Retinal pigment epithelial cell (primary cell): ENCODE data around the gene RAB3IL1.
"Not testable (repeated sequence)": the region's sequence is repeated elsewhere in the genome, so short reads cannot be mapped to it uniquely, and the experiment has no call there.

Source experiments
- DNase-seq: peaks from one replicate; pipeline ENCODE4 v3.0.0-alpha.2; 2010; ENCODE audit warnings: low read depth
- H3K4me3 ChIP-seq: 2 replicates; pipeline ENCODE4 v1.5.1; 2011; ENCODE audit warnings: mild to moderate bottlenecking, low read length, control low read depth, moderate library complexity
- TF ChIP-seq, protein P1 (sequence below): conservative IDR thresholded peaks from 2 replicates; pipeline ENCODE4 v1.5.1; 2011; ENCODE audit warnings: low read depth, low read length, control low read depth, inconsistent platforms

RAB3IL1 gene, protein sequence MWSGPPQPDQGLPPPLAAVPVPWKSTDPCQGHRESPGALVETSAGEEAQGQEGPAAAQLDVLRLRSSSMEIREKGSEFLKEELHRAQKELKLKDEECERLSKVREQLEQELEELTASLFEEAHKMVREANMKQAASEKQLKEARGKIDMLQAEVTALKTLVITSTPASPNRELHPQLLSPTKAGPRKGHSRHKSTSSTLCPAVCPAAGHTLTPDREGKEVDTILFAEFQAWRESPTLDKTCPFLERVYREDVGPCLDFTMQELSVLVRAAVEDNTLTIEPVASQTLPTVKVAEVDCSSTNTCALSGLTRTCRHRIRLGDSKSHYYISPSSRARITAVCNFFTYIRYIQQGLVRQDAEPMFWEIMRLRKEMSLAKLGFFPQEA

DNA sequence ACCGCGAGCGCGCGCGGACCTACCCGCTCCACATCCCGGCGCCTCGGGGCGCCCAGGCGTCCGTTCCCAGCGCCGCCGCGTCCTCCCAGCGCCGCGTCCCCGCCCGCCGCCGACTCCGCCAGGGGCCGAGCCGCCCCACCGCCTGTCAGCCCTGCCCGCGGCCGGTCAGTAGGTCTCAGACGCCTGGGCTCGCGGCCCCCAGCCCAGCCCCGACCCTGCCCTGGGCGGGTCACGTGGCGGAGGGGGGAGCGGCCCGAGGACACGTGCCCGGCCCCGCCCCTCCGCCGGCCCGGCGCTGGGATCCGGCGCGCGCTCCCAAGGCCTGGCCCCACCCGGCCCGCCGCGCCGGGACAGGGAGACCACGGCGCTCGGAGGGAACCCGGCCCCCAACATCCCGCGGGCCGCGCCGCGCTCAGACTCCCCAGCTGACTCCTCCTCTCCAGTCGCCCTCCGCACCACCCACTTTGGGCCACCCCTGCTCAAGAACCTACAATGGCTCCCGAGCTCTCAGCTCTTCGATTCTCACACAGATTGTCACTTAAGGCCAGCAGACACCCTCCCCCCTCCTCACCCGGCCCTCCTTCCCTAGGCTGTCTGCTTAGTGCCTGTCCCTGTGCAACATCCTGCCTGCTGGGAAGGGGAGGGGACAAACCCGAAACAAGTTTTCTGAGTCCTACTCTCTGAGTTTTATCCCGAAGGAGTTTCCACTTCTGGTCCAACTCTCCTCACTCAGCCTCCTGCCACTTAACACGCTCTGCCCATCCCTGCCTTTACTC is at the start of gene RAB3IL1:
RAB3IL1 (minus strand) TSS at position 233 of the 776 bp plus-strand sequence; CDS start at position 34, 199 bp downstream.
- no peak for DNase-seq
- TF ChIP-seq, protein P1, sequence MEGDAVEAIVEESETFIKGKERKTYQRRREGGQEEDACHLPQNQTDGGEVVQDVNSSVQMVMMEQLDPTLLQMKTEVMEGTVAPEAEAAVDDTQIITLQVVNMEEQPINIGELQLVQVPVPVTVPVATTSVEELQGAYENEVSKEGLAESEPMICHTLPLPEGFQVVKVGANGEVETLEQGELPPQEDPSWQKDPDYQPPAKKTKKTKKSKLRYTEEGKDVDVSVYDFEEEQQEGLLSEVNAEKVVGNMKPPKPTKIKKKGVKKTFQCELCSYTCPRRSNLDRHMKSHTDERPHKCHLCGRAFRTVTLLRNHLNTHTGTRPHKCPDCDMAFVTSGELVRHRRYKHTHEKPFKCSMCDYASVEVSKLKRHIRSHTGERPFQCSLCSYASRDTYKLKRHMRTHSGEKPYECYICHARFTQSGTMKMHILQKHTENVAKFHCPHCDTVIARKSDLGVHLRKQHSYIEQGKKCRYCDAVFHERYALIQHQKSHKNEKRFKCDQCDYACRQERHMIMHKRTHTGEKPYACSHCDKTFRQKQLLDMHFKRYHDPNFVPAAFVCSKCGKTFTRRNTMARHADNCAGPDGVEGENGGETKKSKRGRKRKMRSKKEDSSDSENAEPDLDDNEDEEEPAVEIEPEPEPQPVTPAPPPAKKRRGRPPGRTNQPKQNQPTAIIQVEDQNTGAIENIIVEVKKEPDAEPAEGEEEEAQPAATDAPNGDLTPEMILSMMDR = no peak
- H3K4me3 ChIP-seq = peak within 1 kb of the TSS; percentile 45

DNA sequence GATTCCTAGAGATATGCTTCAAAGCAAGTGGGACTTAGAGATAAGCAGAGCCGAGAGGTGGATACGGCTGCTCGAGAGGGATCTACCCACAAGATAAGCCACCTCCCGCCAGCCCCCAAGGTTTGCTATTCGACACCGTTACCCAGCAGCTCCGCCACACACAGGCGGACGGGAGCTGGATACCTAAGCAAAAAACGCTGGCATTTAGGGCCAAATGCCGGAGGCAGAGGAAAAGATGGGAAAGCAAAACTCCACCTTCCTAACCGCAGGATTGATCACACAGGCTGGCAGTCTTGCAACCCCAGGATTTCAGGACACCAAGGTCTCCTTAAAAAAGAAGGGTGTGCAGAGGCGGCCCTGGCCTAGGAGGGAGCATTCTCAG is 49.4 kb upstream of the RAB3IL1 start:
- peak overlapping the region; percentile 100 for H3K4me3 ChIP-seq
- TF ChIP-seq, protein P1 = no peak
- no peak for DNase-seq

DNA sequence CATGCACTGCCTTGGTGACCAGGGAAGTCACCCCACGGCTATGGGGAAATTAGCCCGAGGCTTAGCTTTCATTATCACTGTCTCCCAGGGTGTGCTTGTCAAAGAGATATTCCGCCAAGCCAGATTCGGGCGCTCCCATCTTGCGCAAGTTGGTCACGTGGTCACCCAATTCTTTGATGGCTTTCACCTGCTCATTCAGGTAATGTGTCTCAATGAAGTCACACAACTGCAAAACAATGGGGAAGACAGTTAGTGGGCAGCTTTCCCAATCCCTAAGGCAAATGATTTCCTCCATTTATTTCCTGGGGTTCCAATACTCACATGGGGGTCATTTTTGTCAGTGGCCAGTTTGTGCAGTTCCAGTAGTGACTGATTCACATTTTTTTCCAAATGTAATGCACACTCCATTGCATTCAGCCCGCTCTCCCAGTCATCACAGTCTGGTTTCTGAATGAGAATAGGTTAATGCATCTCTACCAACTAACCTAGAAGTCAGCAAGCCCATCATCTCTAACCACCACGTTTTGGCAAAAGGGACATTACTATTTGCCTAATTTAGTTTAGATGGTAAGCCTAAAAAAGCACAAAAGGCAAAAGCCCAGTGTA is 47.4 kb upstream of the RAB3IL1 start:
- DNase-seq = not testable (repeated sequence)
- H3K4me3 ChIP-seq = peak overlapping the region; percentile 100

DNA sequence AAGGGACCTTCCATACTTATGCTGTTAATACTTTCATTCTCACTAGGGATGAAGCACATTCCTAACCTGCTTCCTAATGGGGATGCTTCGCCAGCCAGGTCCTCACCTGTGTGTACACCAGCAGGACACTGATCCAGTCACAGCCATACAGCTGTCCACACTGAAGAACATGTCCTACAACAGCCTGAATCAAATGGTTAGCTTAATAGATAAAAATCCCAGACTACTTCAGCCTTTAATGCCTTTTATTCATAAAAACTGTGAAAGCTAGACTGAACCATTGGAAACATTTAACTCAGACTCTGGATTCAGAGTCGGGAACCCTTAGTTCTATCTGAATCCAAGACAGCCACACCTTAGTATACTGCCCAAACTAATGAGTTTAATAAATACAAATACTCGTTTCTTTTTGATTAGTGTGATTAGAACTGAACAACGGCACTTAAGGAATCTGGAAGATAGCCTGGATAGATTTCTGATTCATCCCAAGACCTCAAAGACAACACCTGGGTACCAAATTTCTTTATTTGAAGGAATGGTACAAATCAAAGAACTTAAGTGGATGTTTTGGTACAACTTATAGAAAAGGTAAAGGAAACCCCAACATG is 46.8 kb upstream of the RAB3IL1 start:
- no peak for DNase-seq
- TF ChIP-seq, protein P1 = no peak
- H3K4me3 ChIP-seq = peak overlapping the region; percentile 100

DNA sequence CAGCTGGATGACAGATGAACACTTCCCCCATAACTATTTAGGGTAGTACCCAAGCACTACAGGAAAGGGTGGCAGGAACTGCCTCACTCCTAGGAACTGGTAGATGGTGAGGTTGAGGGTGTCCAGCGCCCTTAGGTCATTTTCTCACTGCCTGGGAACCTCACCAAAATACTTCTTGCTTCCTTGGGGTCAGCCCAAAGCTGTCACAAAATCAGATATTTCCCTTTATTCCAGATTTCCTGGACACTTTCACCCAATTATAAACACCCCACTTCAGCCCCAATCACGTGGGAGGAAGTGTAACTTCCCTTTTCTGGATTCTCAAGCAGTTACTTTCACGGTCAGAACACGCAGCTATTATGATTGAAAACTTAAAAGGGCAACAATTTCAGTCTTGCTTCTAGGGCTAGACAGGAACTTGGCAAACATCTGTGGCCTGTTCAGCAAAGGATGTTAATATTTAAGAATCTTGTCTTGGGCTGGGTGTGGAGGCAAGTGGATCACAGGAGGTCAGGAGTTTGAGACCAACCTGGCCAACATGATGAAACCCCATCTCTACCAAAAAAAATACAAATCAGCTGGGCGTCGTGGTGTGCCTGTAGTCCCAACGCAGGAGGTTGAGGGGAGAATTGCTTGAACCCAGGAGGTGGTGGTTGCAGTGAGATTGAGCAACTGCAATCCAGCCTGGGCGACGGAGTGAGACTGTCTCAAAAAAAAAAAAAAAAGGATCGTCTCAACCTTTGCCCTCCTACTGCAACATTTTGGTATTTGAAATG is 46.1 kb upstream of the RAB3IL1 start:
- TF ChIP-seq, protein P1 = no peak
- no peak for DNase-seq
- H3K4me3 ChIP-seq = peak overlapping the region; percentile 100

DNA sequence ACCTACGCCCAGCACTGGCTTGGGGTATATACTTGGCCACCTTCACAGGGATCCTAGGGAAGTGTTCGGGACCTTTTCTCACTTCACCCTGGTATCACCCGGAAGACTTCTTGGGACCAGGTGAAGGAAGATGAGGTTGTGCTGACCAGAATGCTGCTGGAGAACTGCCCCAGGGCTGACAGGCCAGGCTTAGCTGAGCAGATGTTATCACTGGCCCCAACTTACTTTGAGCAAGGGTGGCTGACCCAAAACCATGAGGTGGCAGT is 45.6 kb upstream of the RAB3IL1 start:
- TF ChIP-seq, protein P1 = no peak
- no peak for DNase-seq
- no peak overlapping the region for H3K4me3 ChIP-seq
